Measurements from ENCODE around the gene NDUFAF3. TPM values are rescaled to one million over a fixed set of nuclear protein-coding genes. Genes with fewer than 3 reads are reported as not detected.

NDUFAF3 gene
- total RNA-seq, 1 donor from 2014 or later: 120 TPM

DNA sequence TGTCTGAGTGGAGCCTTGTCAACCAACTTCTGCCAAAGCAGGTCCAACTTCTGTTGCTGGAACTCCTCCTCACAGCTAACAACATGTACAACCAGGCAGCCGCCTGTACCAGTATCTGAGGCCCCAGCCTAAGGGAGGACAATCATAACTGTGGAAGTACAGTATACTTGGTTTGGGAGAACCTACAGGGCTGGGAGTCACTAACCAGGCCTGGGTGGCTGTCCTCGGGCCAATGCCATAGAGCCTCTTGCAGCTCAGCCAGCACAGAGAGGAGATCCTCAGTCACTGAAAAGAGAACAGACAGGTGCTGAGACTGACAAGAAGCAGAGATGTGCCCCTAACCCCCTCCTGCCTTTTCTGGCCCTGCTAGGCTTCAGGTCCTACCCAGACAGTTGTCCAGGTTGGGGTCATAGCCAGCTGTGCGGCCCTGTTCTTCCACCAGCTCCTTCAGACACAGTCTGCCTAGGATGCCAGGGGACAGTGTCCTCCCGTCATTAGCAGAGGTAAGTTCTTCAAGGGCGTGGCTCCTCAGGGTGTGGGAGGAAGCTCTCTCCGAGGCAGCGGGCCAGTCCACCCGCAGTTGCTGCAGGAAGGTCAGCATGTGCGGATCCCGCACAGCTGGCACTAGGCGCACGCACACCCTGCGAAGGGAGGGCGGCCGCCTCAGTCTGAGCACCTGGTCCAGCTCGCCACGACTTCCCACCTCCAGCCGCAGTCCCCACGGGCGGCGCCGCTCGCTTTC lies 4.5 kb upstream of the NDUFAF3 start:
- no peaks in the 10 kb centered on the region for H3K27me3 Mint-ChIP-seq (ENCODE audit: low read depth)
- no peaks in the 10 kb centered on the region for H3K9me3 Mint-ChIP-seq
- peak overlapping the region; percentile 95 for H3K4me3 Mint-ChIP-seq (ENCODE audit: low read depth)
- peaks cover 32% of the 10 kb centered on the region for H3K36me3 Mint-ChIP-seq (ENCODE audit: low read depth)
- peaks cover 6% of the 10 kb centered on the region for H3K4me1 Mint-ChIP-seq (ENCODE audit: low read depth)
- H3K27ac Mint-ChIP-seq: peak overlapping the region; percentile 22
- intact Hi-C loops (cut with micrococcal nuclease): no loop called here
- no peak for DNase-seq (ENCODE audit: low spot score)

DNA sequence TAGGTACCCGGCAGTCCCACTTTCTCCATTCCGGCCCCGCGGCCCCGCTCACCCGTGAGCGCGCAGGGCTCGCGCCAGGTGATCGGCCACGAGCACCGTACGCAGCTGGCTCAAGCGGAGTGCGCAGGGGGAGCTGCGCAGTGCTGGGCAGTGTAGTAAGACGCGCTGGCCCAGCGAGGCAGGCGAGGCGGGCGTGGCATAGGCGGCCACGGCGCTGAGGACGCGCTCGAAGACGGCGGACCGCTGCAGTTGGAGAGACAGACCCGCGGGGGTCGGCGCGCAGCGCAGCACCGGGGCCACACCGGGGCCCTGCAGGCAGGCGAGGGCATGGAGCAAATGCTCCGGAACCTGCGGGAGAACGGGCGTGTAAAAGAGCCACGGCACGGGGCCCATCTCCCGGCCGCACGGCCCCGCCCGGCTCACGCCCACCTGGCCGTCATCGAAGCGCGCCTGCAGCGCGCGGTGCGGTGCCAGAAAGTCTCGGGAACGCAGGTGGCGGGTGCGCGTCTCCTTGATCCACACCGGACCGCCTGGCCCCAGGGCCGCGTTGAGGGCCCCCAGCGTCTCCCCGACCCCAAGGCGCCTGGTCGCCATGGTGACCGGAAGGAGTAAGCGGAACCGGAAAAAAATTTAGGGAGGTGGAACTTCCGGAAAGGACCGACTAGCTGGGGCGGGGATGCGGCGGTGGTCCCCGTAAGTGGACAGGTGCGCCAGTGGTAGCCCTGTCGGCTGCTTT lies 3.8 kb upstream of the NDUFAF3 start, which contains the start of gene DALRD3:
Gene DALRD3 (minus strand): TSS at position 610 of the 736 bp plus-strand sequence. CDS start 16 bp downstream, at position 594.
- Mint-ChIP-seq H3K27me3 (ENCODE audit: low read depth) (no peaks in the 10 kb centered on the region), H3K4me3 (ENCODE audit: low read depth) (peak within 1 kb of the TSS; percentile 95), H3K27ac (peak within 1 kb of the TSS; percentile 83), H3K36me3 (ENCODE audit: low read depth) (peaks cover 38% of the 10 kb centered on the region), H3K9me3 (no peaks in the 10 kb centered on the region), H3K4me1 (ENCODE audit: low read depth) (peaks cover 9% of the 10 kb centered on the region)
- intact Hi-C loops (cut with micrococcal nuclease): no loop called here
- peak; percentile 68 for DNase-seq (ENCODE audit: low spot score)

DNA sequence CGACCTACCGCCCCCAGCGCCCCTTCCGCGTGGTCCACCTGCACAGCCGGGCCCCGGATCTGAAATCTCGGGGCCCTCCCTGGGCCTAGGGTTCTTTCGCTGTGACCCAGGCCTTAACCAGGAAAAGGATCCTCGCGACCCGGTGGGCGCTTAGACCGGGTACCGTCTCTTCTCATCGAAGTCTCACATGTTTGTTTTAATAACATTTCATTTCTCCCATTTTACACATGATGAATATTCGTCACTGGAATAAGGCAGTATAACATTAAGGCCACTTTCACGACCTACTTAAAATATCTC lies 3.3 kb upstream of the NDUFAF3 start:
- intact Hi-C loops (cut with micrococcal nuclease): no loop called here
- Mint-ChIP-seq H3K27ac (peak overlapping the region; percentile 76), H3K4me1 (ENCODE audit: low read depth) (peaks cover 12% of the 10 kb centered on the region), H3K36me3 (ENCODE audit: low read depth) (peaks cover 41% of the 10 kb centered on the region), H3K9me3 (no peaks in the 10 kb centered on the region), H3K27me3 (ENCODE audit: low read depth) (no peaks in the 10 kb centered on the region), H3K4me3 (ENCODE audit: low read depth) (peak overlapping the region; percentile 95)
- no peak for DNase-seq (ENCODE audit: low spot score)

DNA sequence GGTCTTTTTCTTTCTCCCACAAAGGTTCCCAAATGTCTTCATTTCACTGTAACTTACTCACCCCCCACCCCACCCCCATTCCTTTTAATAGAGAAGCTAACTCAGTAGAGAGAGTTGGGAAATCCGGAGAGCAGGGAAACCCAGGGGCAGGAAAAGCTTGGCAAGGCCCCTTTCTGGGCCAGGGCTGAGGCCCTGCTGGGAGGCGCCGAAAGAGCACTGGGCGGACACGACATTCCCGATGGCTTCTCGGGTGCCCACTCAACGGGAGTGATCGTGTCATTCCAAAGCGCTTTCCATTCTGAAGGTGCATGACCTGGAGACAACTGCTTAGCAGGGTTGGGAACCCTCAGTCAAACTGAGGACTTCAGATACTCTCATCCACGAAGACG lies 2.0 kb upstream of the NDUFAF3 start:
- peak overlapping the region; percentile 95 for H3K4me3 Mint-ChIP-seq (ENCODE audit: low read depth)
- H3K36me3 Mint-ChIP-seq (ENCODE audit: low read depth): peaks cover 43% of the 10 kb centered on the region
- no peaks in the 10 kb centered on the region for H3K27me3 Mint-ChIP-seq (ENCODE audit: low read depth)
- intact Hi-C loops (cut with micrococcal nuclease): loop anchor here (2.0 to 10.0 kb wide), 3 partner anchors 31 to 395 kb away; partner anchors contain the start of genes QRICH1, RHOA and TCTA
- DNase-seq (ENCODE audit: low spot score): no peak
- peaks cover 22% of the 10 kb centered on the region for H3K4me1 Mint-ChIP-seq (ENCODE audit: low read depth)
- H3K27ac Mint-ChIP-seq: peak overlapping the region; percentile 83
- H3K9me3 Mint-ChIP-seq: no peaks in the 10 kb centered on the region

DNA sequence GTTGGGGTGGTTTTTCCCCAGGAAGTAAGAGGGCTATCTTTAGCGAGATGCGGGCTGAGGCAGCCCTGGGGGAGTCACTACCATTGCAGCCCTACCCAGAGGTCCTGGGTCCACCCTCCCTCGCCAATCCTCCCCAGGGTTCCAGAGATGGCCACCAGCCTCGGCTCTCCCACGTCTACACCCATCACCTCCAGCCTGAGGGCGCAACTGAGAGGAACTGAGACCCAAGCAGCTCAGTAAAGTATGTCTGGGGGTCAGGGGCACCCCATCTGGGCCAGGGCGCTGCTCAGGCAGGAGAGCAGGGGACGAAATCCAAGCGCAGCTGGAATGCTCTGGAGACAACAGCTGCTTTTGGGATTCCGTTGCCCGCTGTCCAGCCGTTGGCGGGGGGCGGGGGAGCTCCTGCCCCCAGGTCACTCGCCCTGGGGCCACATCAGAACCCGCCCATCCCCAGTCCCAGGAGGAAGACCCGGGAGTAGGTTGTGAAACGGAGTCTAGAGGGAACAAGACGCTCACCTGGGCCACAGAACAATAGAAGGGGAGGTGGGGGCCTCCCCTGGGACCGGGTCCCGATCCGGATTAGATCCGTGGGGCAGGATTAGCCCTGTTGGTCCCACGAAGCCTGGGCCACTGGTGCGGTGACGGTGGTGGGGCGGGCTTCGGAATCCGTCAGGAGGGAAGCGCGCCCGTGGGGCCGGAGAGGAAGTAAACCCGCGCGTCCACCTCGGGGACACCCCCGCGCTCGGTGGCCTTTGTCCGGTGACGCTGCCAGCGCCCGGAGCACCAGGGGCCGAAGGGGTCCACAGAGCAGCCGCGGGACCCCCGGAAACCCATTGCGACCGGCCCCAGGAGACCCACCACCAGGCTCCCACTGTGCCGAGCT lies 1.4 kb upstream of the NDUFAF3 start:
- Mint-ChIP-seq H3K36me3 (ENCODE audit: low read depth) (peaks cover 43% of the 10 kb centered on the region), H3K27me3 (ENCODE audit: low read depth) (no peaks in the 10 kb centered on the region), H3K27ac (peak overlapping the region; percentile 83), H3K4me3 (ENCODE audit: low read depth) (peak overlapping the region; percentile 95), H3K9me3 (no peaks in the 10 kb centered on the region), H3K4me1 (ENCODE audit: low read depth) (peaks cover 25% of the 10 kb centered on the region)
- intact Hi-C loops (cut with micrococcal nuclease): loop anchor here (1.0 to 10.0 kb wide), 5 partner anchors 9 to 394 kb away; partner anchors contain the start of genes IMPDH2, QRICH1, RHOA and TCTA
- DNase-seq (ENCODE audit: low spot score): peak; percentile 41

DNA sequence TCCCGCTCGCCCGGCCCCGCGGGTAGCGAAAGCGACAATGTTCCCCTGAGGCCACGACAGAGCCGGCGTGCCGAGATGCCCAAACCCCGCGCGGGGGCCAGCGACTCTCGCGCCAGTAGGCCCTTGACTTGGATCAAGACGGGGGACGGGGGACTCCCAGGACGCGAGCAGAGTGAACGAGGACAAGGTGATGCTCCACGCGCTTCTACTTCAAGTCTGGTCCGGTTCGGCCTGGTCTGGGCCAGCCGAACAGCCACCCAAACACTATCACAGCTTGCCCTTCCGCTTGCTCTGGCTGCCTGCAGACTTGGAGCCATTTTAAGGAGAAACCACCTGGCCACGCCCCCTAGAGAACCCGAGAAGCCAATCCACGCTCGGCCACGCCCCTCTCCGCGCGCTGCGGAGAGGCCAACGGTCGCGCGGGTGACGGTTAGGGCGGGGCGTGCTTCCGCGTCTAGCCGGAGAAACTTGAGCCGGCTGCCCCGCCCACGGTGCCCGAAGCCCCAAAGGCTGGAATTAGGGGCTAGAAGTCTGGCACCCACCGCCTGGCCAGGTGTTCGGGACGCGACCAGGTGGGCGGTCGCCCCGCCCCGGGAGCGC lies 608 bp upstream of the NDUFAF3 start:
- H3K4me1 Mint-ChIP-seq (ENCODE audit: low read depth): peaks cover 29% of the 10 kb centered on the region
- peak overlapping the region; percentile 96 for H3K27ac Mint-ChIP-seq
- DNase-seq (ENCODE audit: low spot score): peak; percentile 99
- H3K27me3 Mint-ChIP-seq (ENCODE audit: low read depth): no peaks in the 10 kb centered on the region
- peaks cover 43% of the 10 kb centered on the region for H3K36me3 Mint-ChIP-seq (ENCODE audit: low read depth)
- intact Hi-C loops (cut with micrococcal nuclease): loop anchor here (1.0 to 10.0 kb wide), 5 partner anchors 8 to 393 kb away; partner anchors contain the start of genes IMPDH2, QRICH1, RHOA and TCTA
- peak overlapping the region; percentile 95 for H3K4me3 Mint-ChIP-seq (ENCODE audit: low read depth)
- no peaks in the 10 kb centered on the region for H3K9me3 Mint-ChIP-seq

DNA sequence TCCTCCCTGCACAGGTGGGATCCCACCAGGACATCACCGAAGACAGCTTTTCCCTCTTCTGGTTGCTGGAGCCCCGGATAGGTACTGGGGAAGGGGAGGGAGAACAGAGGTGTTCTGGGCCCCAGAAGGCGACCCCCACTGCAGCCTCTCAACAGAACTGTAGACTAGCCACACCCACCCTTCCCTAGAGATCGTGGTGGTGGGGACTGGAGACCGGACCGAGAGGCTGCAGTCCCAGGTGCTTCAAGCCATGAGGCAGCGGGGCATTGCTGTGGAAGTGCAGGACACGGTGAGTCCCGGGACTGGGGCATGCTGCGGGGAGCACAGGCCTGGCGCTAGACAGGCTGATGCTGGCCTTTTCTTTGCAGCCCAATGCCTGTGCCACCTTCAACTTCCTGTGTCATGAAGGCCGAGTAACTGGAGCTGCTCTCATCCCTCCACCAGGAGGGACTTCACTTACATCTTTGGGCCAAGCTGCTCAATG lies 809 bp downstream of the NDUFAF3 start:
- Mint-ChIP-seq H3K4me3 (ENCODE audit: low read depth) (peak overlapping the region; percentile 92), H3K4me1 (ENCODE audit: low read depth) (peaks cover 30% of the 10 kb centered on the region), H3K9me3 (no peaks in the 10 kb centered on the region), H3K27me3 (ENCODE audit: low read depth) (no peaks in the 10 kb centered on the region), H3K27ac (peak overlapping the region; percentile 95), H3K36me3 (ENCODE audit: low read depth) (peaks cover 57% of the 10 kb centered on the region)
- no peak for DNase-seq (ENCODE audit: low spot score)
- intact Hi-C loops (cut with micrococcal nuclease): loop anchor here (10.0 kb wide), 1 partner anchor 392 kb away; the partner anchor contains the start of genes RHOA and TCTA

DNA sequence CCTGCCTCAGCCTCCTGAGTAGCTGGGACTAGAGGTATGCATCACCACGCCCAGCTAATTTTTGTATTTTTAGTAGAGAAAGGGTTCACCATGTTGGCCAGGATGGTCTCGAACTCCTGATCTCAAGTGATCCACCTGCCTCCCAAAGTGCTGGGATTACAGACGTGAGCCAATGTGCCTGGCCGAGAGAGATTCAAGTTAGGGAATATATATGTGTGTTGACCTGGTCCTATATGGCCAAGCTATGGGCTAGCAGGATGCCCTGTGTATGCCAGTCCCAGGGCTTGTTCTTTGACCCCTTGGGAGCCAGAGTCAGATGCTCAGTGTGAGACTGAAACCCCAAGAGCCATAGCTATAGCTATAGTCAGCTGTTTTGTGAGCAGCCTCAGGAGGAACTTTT lies 1.9 kb downstream of the NDUFAF3 start:
- intact Hi-C loops (cut with micrococcal nuclease): loop anchor here (10.0 kb wide), 1 partner anchor 391 kb away; the partner anchor contains the start of genes RHOA and TCTA
- Mint-ChIP-seq H3K4me1 (ENCODE audit: low read depth) (peaks cover 37% of the 10 kb centered on the region), H3K27me3 (ENCODE audit: low read depth) (no peaks in the 10 kb centered on the region), H3K4me3 (ENCODE audit: low read depth) (peak overlapping the region; percentile 92), H3K36me3 (ENCODE audit: low read depth) (peaks cover 67% of the 10 kb centered on the region), H3K9me3 (no peaks in the 10 kb centered on the region), H3K27ac (peak overlapping the region; percentile 95)
- no peak for DNase-seq (ENCODE audit: low spot score)

DNA sequence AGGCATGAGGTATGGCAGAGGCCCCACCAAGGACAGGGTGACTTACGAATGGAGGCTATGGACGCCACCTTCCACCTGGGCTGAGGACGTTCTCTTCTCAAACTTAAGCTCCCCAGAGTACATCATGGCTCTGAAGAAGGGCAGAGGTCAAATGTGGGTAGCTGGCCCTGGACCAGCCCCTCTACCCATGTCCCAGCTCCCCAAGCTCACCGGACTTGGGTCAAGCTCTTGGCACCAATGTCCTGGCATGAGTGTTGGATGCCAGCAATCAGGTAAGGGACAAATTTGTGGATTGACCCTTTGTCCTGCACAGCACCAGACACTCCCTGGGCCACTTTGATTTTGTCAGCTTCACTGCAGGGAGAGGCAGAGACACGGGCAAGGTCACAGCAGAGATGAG lies 2.5 kb downstream of the NDUFAF3 start:
- H3K27me3 Mint-ChIP-seq (ENCODE audit: low read depth): no peaks in the 10 kb centered on the region
- H3K4me1 Mint-ChIP-seq (ENCODE audit: low read depth): peaks cover 37% of the 10 kb centered on the region
- DNase-seq (ENCODE audit: low spot score): no peak
- no peaks in the 10 kb centered on the region for H3K9me3 Mint-ChIP-seq
- H3K4me3 Mint-ChIP-seq (ENCODE audit: low read depth): no peak overlapping the region
- intact Hi-C loops (cut with micrococcal nuclease): loop anchor here (10.0 kb wide), 1 partner anchor 390 kb away; the partner anchor contains the start of genes RHOA and TCTA
- H3K36me3 Mint-ChIP-seq (ENCODE audit: low read depth): peaks cover 72% of the 10 kb centered on the region
- H3K27ac Mint-ChIP-seq: no peak overlapping the region

DNA sequence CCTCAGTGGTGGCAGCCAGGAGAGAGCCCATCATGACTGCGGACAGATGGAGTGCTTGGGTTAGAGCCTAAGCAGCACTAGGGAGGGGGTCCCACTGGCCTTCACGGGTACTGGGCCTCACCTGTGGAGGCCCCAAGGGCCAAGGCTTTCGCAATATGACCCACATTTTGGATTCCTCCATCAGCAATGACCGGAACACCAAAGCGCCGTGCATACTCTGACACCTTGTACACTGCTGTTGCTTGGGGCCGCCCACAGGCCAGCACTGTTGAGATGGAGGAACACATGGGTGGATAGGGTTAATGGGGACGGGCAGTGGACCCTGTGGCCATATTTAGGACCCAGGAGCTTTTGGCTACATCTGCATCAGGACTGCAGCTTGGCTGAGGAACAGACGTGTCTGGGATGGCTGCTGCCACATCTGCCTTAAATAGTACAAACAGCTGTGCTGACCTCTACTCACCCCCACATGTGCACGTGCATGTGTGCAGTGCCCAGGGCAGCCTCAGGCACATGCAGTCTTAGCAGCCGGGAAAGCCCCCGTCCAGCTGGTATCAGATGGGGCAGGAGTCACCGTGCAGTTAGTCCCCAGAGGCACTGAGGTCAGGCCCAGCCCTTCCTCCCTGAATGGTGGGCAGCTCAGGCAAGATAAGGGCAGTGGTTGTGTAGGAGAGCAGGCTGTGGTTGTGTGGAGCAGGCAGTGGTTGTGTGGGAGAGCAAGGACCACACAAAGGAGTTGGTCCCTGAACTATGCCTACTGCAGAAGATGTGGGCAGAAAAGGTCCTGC lies 3.3 kb downstream of the NDUFAF3 start:
- Mint-ChIP-seq H3K9me3 (no peaks in the 10 kb centered on the region), H3K4me3 (ENCODE audit: low read depth) (peak overlapping the region; percentile 4), H3K4me1 (ENCODE audit: low read depth) (peaks cover 42% of the 10 kb centered on the region), H3K36me3 (ENCODE audit: low read depth) (peaks cover 77% of the 10 kb centered on the region), H3K27me3 (ENCODE audit: low read depth) (no peaks in the 10 kb centered on the region), H3K27ac (no peak overlapping the region)
- intact Hi-C loops (cut with micrococcal nuclease): loop anchor here (10.0 kb wide), 1 partner anchor 390 kb away; the partner anchor contains the start of genes RHOA and TCTA
- no peak for DNase-seq (ENCODE audit: low spot score)

DNA sequence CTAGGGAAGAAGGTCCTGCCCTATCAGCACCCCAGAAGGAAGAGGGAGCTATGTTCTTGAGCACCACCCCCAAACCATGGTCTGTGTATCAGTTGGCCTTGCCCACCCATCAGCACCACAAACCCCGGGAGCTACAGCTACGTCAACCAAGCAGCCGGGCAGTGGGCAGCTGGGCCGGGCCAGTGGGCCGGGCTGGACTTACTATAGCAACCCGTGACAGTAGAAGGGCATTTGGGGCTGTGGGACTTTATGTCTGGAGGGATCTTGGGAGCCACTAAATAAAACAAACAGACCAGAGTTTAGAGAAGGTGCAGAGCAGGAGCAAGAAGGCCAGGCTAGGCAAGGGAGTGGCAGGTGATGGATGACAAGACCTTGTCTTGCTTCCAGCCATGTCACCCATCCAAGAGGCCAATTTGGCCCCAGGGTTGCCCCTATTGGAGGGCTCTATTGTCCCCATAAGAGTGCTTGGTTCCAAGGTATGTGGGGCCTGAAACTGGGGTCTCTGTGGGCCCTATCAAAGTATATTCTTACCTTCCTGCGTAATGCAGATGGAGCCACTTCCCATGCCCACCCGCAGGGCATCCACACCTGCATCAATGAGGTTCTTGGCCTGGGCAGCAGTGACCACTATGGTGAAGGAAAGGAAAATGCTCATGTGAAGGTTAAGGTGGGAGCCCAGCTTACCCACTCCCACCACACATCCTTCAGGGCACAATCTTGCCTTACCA lies 4.0 kb downstream of the NDUFAF3 start:
- Mint-ChIP-seq H3K4me3 (ENCODE audit: low read depth) (peak overlapping the region; percentile 10), H3K27ac (peak overlapping the region; percentile 31), H3K27me3 (ENCODE audit: low read depth) (no peaks in the 10 kb centered on the region), H3K4me1 (ENCODE audit: low read depth) (peaks cover 42% of the 10 kb centered on the region), H3K9me3 (no peaks in the 10 kb centered on the region), H3K36me3 (ENCODE audit: low read depth) (peaks cover 83% of the 10 kb centered on the region)
- intact Hi-C loops (cut with micrococcal nuclease): loop anchor here (10.0 kb wide), 1 partner anchor 389 kb away; the partner anchor contains the start of genes RHOA and TCTA
- DNase-seq (ENCODE audit: low spot score): no peak
